ENCODE results near the gene TSPO.

Gene TSPO

GRCh38 chr22:43159484-43160178 is 8.3 kb downstream of the TSPO start:
- DNase-seq: no peak

- DNase-seq: no peak
Observed at GRCh38 chr22:43160497-43161126, 9.3 kb downstream of the TSPO start.

- DNase-seq: no peak
Observed at GRCh38 chr22:43162412-43163150, 11.2 kb downstream of the TSPO start.

- DNase-seq: no peak
Observed at GRCh38 chr22:43163241-43163795, 12.0 kb downstream of the TSPO start.

- DNase-seq: no peak
Observed at GRCh38 chr22:43164636-43165035, 13.3 kb downstream of the TSPO start.

GRCh38 chr22:43166132-43166930 is 15.0 kb downstream of the TSPO start:
- no peak for DNase-seq

- DNase-seq: no peak
Observed at GRCh38 chr22:43167001-43167589, 15.7 kb downstream of the TSPO start.

- no peak for DNase-seq
Observed at GRCh38 chr22:43168471-43169309, 17.3 kb downstream of the TSPO start.

- no peak for DNase-seq
Observed at GRCh38 chr22:43169310-43170130, 18.2 kb downstream of the TSPO start.

- DNase-seq: no peak
Observed at GRCh38 chr22:43170131-43170480, 18.7 kb downstream of the TSPO start.

GRCh38 chr22:43171019-43171491 is 19.7 kb downstream of the TSPO start:
- DNase-seq: no peak

GRCh38 chr22:43171607-43172006 is 20.2 kb downstream of the TSPO start:
- no peak for DNase-seq

- DNase-seq: no peak
Observed at GRCh38 chr22:43172191-43172590, 20.8 kb downstream of the TSPO start.

GRCh38 chr22:43173566-43173965 is 22.2 kb downstream of the TSPO start:
- DNase-seq: no peak

GRCh38 chr22:43173976-43174720 is 22.8 kb downstream of the TSPO start:
- DNase-seq: no peak

- DNase-seq: no peak
Observed at GRCh38 chr22:43174941-43175531, 23.7 kb downstream of the TSPO start.

- DNase-seq: no peak
Observed at GRCh38 chr22:43176090-43176489, 24.7 kb downstream of the TSPO start.

GRCh38 chr22:43177479-43177878 is 26.1 kb downstream of the TSPO start:
- no peak for DNase-seq

GRCh38 chr22:43179146-43179910 is 28.0 kb downstream of the TSPO start:
- no peak for DNase-seq

Measured in NCI-H526 treated with DMSO at 0.1 percent for 48 hours (cell line).